ENCODE measurements around the gene TNFSF10.

The TNFSF10 gene

GRCh38 chr3:172543884-172544283, 20.7 kb upstream of the TNFSF10 start:
- H3K36me3 ChIP-seq (ENCODE audit: control insufficient read depth, insufficient read depth, low read length): no peaks in the 10 kb centered on the region
- H3K4me1 ChIP-seq (ENCODE audit: control insufficient read depth, insufficient read depth, low read length): no peaks in the 10 kb centered on the region
- DNase-seq (ENCODE audit: low read depth, low spot score): no peak
- H3K27ac ChIP-seq (ENCODE audit: low read length): no peak overlapping the region
- H3K9me3 ChIP-seq (ENCODE audit: control insufficient read depth, insufficient read depth, low read length): no peaks in the 10 kb centered on the region; the same call in 1 of the 2 replicates
- H3K4me3 ChIP-seq (ENCODE audit: low read length): no peak overlapping the region
- H3K27me3 ChIP-seq (ENCODE audit: control insufficient read depth, insufficient read depth, low read length): no peaks in the 10 kb centered on the region
- no CpG with 5 or more reads among the region's 2 CpGs for WGBS (ENCODE audit: insufficient coverage, insufficient read length)

GRCh38 chr3:172543419-172543818, 20.2 kb upstream of the TNFSF10 start:
- no peak for DNase-seq (ENCODE audit: low read depth, low spot score)
- Histone ChIP-seq H3K9me3 (ENCODE audit: control insufficient read depth, insufficient read depth, low read length) (no peaks in the 10 kb centered on the region; the same call in 1 of the 2 replicates), H3K36me3 (ENCODE audit: control insufficient read depth, insufficient read depth, low read length) (no peaks in the 10 kb centered on the region), H3K4me1 (ENCODE audit: control insufficient read depth, insufficient read depth, low read length) (no peaks in the 10 kb centered on the region), H3K4me3 (ENCODE audit: low read length) (no peak overlapping the region), H3K27me3 (ENCODE audit: control insufficient read depth, insufficient read depth, low read length) (no peaks in the 10 kb centered on the region), H3K27ac (ENCODE audit: low read length) (no peak overlapping the region)
- WGBS (ENCODE audit: insufficient coverage, insufficient read length): no CpG with 5 or more reads among the region's 1 CpG

GRCh38 chr3:172542999-172543398, 19.8 kb upstream of the TNFSF10 start:
- Histone ChIP-seq H3K9me3 (ENCODE audit: control insufficient read depth, insufficient read depth, low read length) (no peaks in the 10 kb centered on the region; the same call in 1 of the 2 replicates), H3K4me3 (ENCODE audit: low read length) (no peak overlapping the region), H3K27me3 (ENCODE audit: control insufficient read depth, insufficient read depth, low read length) (no peaks in the 10 kb centered on the region), H3K4me1 (ENCODE audit: control insufficient read depth, insufficient read depth, low read length) (no peaks in the 10 kb centered on the region), H3K27ac (ENCODE audit: low read length) (no peak overlapping the region), H3K36me3 (ENCODE audit: control insufficient read depth, insufficient read depth, low read length) (no peaks in the 10 kb centered on the region)
- no peak for DNase-seq (ENCODE audit: low read depth, low spot score)
- WGBS (ENCODE audit: insufficient coverage, insufficient read length): no CpG with 5 or more reads among the region's 3 CpGs

- no peak overlapping the region for H3K27ac ChIP-seq (ENCODE audit: low read length)
Observed at GRCh38 chr3:172541945-172542488, 18.8 kb upstream of the TNFSF10 start.

GRCh38 chr3:172540049-172540448, 16.8 kb upstream of the TNFSF10 start:
- Histone ChIP-seq H3K36me3 (ENCODE audit: control insufficient read depth, insufficient read depth, low read length) (no peaks in the 10 kb centered on the region), H3K4me1 (ENCODE audit: control insufficient read depth, insufficient read depth, low read length) (no peaks in the 10 kb centered on the region), H3K27me3 (ENCODE audit: control insufficient read depth, insufficient read depth, low read length) (no peaks in the 10 kb centered on the region), H3K27ac (ENCODE audit: low read length) (no peak overlapping the region), H3K4me3 (ENCODE audit: low read length) (no peak overlapping the region), H3K9me3 (ENCODE audit: control insufficient read depth, insufficient read depth, low read length) (no peaks in the 10 kb centered on the region)
- DNase-seq (ENCODE audit: low read depth, low spot score): no peak
- no CpG with 5 or more reads among the region's 1 CpG for WGBS (ENCODE audit: insufficient coverage, insufficient read length)

More at GRCh38 chr3:172541945-172542488, 18.8 kb upstream of the TNFSF10 start:
- H3K27me3 ChIP-seq (ENCODE audit: control insufficient read depth, insufficient read depth, low read length): no peaks in the 10 kb centered on the region
- no peak overlapping the region for H3K4me3 ChIP-seq (ENCODE audit: low read length)
- H3K4me1 ChIP-seq (ENCODE audit: control insufficient read depth, insufficient read depth, low read length): no peaks in the 10 kb centered on the region
- no peak for DNase-seq (ENCODE audit: low read depth, low spot score)
- no peaks in the 10 kb centered on the region for H3K36me3 ChIP-seq (ENCODE audit: control insufficient read depth, insufficient read depth, low read length)
- no peaks in the 10 kb centered on the region for H3K9me3 ChIP-seq (ENCODE audit: control insufficient read depth, insufficient read depth, low read length)

GRCh38 chr3:172539273-172539672, 16.0 kb upstream of the TNFSF10 start:
- DNase-seq (ENCODE audit: low read depth, low spot score): no peak
- H3K9me3 ChIP-seq (ENCODE audit: control insufficient read depth, insufficient read depth, low read length): no peaks in the 10 kb centered on the region
- no peaks in the 10 kb centered on the region for H3K27me3 ChIP-seq (ENCODE audit: control insufficient read depth, insufficient read depth, low read length)
- no peaks in the 10 kb centered on the region for H3K4me1 ChIP-seq (ENCODE audit: control insufficient read depth, insufficient read depth, low read length)
- no CpG with 5 or more reads among the region's 4 CpGs for WGBS (ENCODE audit: insufficient coverage, insufficient read length)
- H3K27ac ChIP-seq (ENCODE audit: low read length): no peak overlapping the region
- no peak overlapping the region for H3K4me3 ChIP-seq (ENCODE audit: low read length)
- no peaks in the 10 kb centered on the region for H3K36me3 ChIP-seq (ENCODE audit: control insufficient read depth, insufficient read depth, low read length)

- Histone ChIP-seq H3K36me3 (ENCODE audit: control insufficient read depth, insufficient read depth, low read length) (no peaks in the 10 kb centered on the region), H3K4me1 (ENCODE audit: control insufficient read depth, insufficient read depth, low read length) (no peaks in the 10 kb centered on the region), H3K27me3 (ENCODE audit: control insufficient read depth, insufficient read depth, low read length) (no peaks in the 10 kb centered on the region), H3K9me3 (ENCODE audit: control insufficient read depth, insufficient read depth, low read length) (no peaks in the 10 kb centered on the region), H3K27ac (ENCODE audit: low read length) (no peak overlapping the region), H3K4me3 (ENCODE audit: low read length) (no peak overlapping the region)
- WGBS (ENCODE audit: insufficient coverage, insufficient read length): no CpG with 5 or more reads among the region's 3 CpGs
- no peak for DNase-seq (ENCODE audit: low read depth, low spot score)
Observed at GRCh38 chr3:172538368-172539151, 15.3 kb upstream of the TNFSF10 start.

- H3K9me3 ChIP-seq (ENCODE audit: control insufficient read depth, insufficient read depth, low read length): no peaks in the 10 kb centered on the region
- H3K4me1 ChIP-seq (ENCODE audit: control insufficient read depth, insufficient read depth, low read length): no peaks in the 10 kb centered on the region
- no peak overlapping the region for H3K27ac ChIP-seq (ENCODE audit: low read length)
- no peak for DNase-seq (ENCODE audit: low read depth, low spot score)
- H3K36me3 ChIP-seq (ENCODE audit: control insufficient read depth, insufficient read depth, low read length): no peaks in the 10 kb centered on the region
- no peaks in the 10 kb centered on the region for H3K27me3 ChIP-seq (ENCODE audit: control insufficient read depth, insufficient read depth, low read length)
- no CpG with 5 or more reads among the region's 3 CpGs for WGBS (ENCODE audit: insufficient coverage, insufficient read length)
- no peak overlapping the region for H3K4me3 ChIP-seq (ENCODE audit: low read length)
Observed at GRCh38 chr3:172537507-172538158, 14.4 kb upstream of the TNFSF10 start.

GRCh38 chr3:172536993-172537419, 13.8 kb upstream of the TNFSF10 start:
- no peaks in the 10 kb centered on the region for H3K9me3 ChIP-seq (ENCODE audit: control insufficient read depth, insufficient read depth, low read length)
- H3K27ac ChIP-seq (ENCODE audit: low read length): no peak overlapping the region
- H3K4me1 ChIP-seq (ENCODE audit: control insufficient read depth, insufficient read depth, low read length): no peaks in the 10 kb centered on the region
- no peaks in the 10 kb centered on the region for H3K36me3 ChIP-seq (ENCODE audit: control insufficient read depth, insufficient read depth, low read length)
- no CpG with 5 or more reads among the region's 5 CpGs for WGBS (ENCODE audit: insufficient coverage, insufficient read length)
- H3K27me3 ChIP-seq (ENCODE audit: control insufficient read depth, insufficient read depth, low read length): no peaks in the 10 kb centered on the region
- H3K4me3 ChIP-seq (ENCODE audit: low read length): no peak overlapping the region
- DNase-seq (ENCODE audit: low read depth, low spot score): no peak

- no peak overlapping the region for H3K4me3 ChIP-seq (ENCODE audit: low read length)
- no peaks in the 10 kb centered on the region for H3K9me3 ChIP-seq (ENCODE audit: control insufficient read depth, insufficient read depth, low read length)
- no peak overlapping the region for H3K27ac ChIP-seq (ENCODE audit: low read length)
- H3K36me3 ChIP-seq (ENCODE audit: control insufficient read depth, insufficient read depth, low read length): no peaks in the 10 kb centered on the region
- DNase-seq (ENCODE audit: low read depth, low spot score): no peak
- WGBS (ENCODE audit: insufficient coverage, insufficient read length): no CpG with 5 or more reads among the region's 1 CpG
- H3K27me3 ChIP-seq (ENCODE audit: control insufficient read depth, insufficient read depth, low read length): no peaks in the 10 kb centered on the region
- H3K4me1 ChIP-seq (ENCODE audit: control insufficient read depth, insufficient read depth, low read length): no peaks in the 10 kb centered on the region
Observed at GRCh38 chr3:172536505-172536904, 13.3 kb upstream of the TNFSF10 start.
